Neutrophil (primary cell): ENCODE measurements around the gene NHS.
"Not testable (repeated sequence)": the region's sequence is repeated elsewhere in the genome, so short reads cannot be mapped to it uniquely, and the experiment has no call there.

Source experiments
- H3K27ac ChIP-seq: fragments of 200-600 bp; sonication (generic); 2 replicates; pipeline ENCODE4 v1.5.1; 2016; ENCODE audit warnings: mild to moderate bottlenecking, moderate library complexity
- H3K27me3 ChIP-seq: fragments of 200-600 bp; sonication (generic); 2 replicates; pipeline ENCODE4 v1.6.0; 2016; ENCODE audit warnings: mild to moderate bottlenecking
- H3K36me3 ChIP-seq: fragments of 200-600 bp; sonication (generic); 2 replicates; pipeline ENCODE4 v1.5.1; 2017
- H3K4me1 ChIP-seq, 2 experiments: fragments of 200-600 bp in 1 of 2; sonication (generic) in 1 of 2; 1 replicate in 1 of 2; 2 replicates in 1 of 2; pipeline versions ENCODE4 v1.5.1 to v1.6.1; 2013 to 2016; ENCODE audit warnings: low read depth in 1 of 2, low read length in 1 of 2, mild to moderate bottlenecking in 1 of 2, moderate library complexity in 1 of 2; ENCODE audit not compliant: control insufficient read depth in 1 of 2, insufficient read depth in 1 of 2
- H3K4me3 ChIP-seq, 2 experiments: fragments of 200-600 bp in 1 of 2; sonication (generic) in 1 of 2; 1 replicate in 1 of 2; 2 replicates in 1 of 2; pipeline ENCODE4 v1.5.1; 2013 to 2016; ENCODE audit warnings: low read depth in 1 of 2, low read length in 1 of 2, mild to moderate bottlenecking in 1 of 2, moderate library complexity in 1 of 2
- H3K9me3 ChIP-seq: fragments of 200-600 bp; sonication (generic); 2 replicates; pipeline ENCODE4 v1.5.1; 2016
- TF ChIP-seq, protein P1 (sequence below): fragments of 200-600 bp; sonication (generic); IDR thresholded peaks from 2 replicates; pipeline ENCODE4 v1.5.1; 2016; ENCODE audit warnings: antibody characterized with exemption

NHS gene

DNA sequence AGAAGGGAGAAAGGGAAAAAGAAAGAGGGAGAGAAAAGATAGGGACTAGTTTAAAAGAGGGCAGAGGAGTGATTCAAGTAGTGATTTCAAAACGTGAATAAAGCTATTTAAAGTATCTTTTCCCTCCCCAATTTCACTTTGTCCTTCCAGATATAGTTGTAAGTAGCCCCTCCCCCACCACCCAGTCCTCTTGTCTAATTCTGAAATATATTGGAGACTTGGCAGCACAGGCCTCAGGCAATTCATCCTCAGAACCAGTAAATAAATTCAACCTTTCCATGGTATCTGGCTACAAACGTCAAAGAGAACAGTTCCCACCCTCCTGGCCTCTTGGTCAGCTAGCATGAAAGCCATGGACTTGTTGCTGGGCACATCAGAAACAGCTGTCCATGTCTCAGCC lies 192.8 kb downstream of the NHS start:
- no peaks in the 10 kb centered on the region for H3K36me3 ChIP-seq
- H3K27ac ChIP-seq = no peak overlapping the region
- H3K27me3 ChIP-seq = no peaks in the 10 kb centered on the region
- H3K4me3 ChIP-seq = no peak overlapping the region
- no peaks in the 10 kb centered on the region for H3K9me3 ChIP-seq
- H3K4me1 ChIP-seq = peaks cover 24 to 25% of the 10 kb centered on the region in 2 experiments
- TF ChIP-seq, protein P1, sequence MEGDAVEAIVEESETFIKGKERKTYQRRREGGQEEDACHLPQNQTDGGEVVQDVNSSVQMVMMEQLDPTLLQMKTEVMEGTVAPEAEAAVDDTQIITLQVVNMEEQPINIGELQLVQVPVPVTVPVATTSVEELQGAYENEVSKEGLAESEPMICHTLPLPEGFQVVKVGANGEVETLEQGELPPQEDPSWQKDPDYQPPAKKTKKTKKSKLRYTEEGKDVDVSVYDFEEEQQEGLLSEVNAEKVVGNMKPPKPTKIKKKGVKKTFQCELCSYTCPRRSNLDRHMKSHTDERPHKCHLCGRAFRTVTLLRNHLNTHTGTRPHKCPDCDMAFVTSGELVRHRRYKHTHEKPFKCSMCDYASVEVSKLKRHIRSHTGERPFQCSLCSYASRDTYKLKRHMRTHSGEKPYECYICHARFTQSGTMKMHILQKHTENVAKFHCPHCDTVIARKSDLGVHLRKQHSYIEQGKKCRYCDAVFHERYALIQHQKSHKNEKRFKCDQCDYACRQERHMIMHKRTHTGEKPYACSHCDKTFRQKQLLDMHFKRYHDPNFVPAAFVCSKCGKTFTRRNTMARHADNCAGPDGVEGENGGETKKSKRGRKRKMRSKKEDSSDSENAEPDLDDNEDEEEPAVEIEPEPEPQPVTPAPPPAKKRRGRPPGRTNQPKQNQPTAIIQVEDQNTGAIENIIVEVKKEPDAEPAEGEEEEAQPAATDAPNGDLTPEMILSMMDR = no peak

DNA sequence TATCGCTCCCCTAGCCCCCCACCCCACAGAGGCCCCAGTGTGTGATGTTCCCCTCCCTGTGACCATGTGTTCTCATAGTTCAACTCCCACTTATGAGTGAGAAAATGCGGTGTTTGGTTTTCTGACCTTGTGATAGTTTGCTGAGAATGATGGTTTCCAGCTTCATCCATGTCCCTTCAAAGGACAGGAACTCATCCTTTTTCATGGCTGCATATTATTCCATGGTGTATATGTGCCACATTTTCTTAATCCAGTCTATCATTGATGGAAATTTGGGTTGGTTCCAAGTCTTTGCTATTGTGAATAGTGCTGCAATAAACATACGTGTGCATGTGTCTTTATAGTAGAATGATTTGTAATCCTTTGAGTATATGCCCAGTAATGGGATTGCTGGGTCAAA lies 193.8 kb downstream of the NHS start:
- not testable (repeated sequence) for H3K9me3 ChIP-seq, H3K4me3 ChIP-seq, H3K36me3 ChIP-seq, H3K27me3 ChIP-seq, H3K27ac ChIP-seq
- peaks cover 18 to 21% of the 10 kb centered on the region in 2 experiments for H3K4me1 ChIP-seq

DNA sequence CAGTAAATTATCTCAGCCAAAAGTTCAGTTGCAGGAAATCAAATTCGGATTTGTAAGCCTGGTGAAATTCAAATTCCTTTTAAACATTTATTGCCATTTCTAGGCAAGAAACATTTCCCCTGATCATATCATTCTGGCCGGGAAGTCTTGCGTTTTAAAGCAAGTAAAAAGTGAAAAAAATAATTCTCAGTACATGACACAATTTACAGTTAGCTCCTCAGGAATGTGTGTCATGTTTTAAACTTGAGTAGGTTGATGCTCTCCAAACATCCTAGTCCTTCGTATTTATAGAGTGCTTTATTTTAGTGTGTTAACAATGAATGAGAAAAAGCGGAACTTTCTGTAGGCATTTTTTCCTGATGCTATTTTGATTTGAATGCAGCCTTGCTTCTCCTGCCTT lies 204.0 kb downstream of the NHS start:
- Histone ChIP-seq H3K4me1 (no peaks in the 10 kb centered on the region), H3K27me3 (peaks cover 24% of the 10 kb centered on the region), H3K4me3 (no peak overlapping the region), H3K27ac (no peak overlapping the region), H3K9me3 (no peaks in the 10 kb centered on the region), H3K36me3 (no peaks in the 10 kb centered on the region)
- TF ChIP-seq, protein P1 = no peak

DNA sequence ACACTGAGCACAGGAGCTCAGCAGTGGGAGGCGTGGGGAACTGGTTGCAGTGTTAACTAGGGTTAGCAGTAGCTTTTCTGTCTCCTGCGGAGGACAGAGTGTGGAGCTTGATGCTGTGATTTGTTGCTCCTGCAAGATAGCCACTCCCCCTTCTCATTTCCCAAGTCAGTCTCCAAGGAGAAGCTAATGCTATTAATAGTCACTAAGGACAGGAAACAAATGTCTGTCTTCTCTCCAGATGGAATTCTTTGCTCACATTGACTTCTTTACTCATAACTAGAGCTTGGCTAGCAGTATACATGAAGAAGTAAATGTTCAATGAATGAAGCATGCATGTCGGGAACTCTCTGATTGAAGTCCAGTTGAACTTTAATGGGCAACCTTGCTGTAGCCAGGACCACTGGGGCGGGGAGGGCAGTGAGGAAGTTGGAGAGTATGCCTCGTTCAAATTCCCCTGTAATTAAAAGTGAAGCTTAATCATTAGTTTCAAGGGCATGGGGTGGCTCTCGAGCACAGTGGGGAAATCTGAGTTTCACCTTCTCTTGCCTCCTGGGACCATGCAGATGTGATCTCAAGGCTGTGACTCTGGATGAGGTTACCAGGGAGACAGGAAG lies 205.6 kb downstream of the NHS start:
- Histone ChIP-seq H3K36me3 (no peaks in the 10 kb centered on the region), H3K27ac (no peak overlapping the region), H3K4me3 (no peak overlapping the region), H3K9me3 (no peaks in the 10 kb centered on the region), H3K27me3 (peaks cover 24% of the 10 kb centered on the region), H3K4me1 (no peaks in the 10 kb centered on the region)
- TF ChIP-seq, protein P1 = no peak

DNA sequence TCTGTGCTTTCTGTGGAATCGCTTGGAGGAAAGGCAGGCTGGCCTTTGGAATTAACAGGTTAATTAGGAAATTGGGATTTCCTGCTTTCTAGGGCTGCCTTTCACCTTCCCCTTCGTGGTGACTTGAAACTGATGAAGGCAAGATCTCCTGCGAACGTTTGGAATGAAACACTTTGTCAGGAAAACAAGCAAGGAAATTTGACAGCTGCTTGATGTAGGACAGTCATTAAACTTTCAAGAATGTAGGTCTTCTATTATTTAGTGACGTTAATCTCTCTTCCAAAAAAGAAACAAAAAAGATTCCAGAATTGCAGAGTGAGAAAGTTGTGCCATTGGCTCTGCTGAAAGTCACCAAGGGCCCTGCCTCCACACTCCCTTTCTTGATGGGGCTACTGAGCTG lies 206.6 kb downstream of the NHS start:
- H3K27ac ChIP-seq = no peak overlapping the region
- H3K9me3 ChIP-seq = no peaks in the 10 kb centered on the region
- H3K4me1 ChIP-seq = no peaks in the 10 kb centered on the region
- H3K4me3 ChIP-seq = no peak overlapping the region
- peaks cover 21% of the 10 kb centered on the region for H3K27me3 ChIP-seq
- TF ChIP-seq, protein P1 = no peak
- H3K36me3 ChIP-seq = no peaks in the 10 kb centered on the region

- Histone ChIP-seq H3K4me1 (no peaks in the 10 kb centered on the region), H3K36me3 (no peaks in the 10 kb centered on the region), H3K27ac (no peak overlapping the region), H3K9me3 (no peaks in the 10 kb centered on the region), H3K4me3 (no peak overlapping the region), H3K27me3 (no peaks in the 10 kb centered on the region)
- TF ChIP-seq, protein P1 = no peak
Measured at GRCh38 chrX:17584248-17584681, 209.3 kb downstream of the NHS start.
